ENCODE results near the gene ARHGAP28.

DNA sequence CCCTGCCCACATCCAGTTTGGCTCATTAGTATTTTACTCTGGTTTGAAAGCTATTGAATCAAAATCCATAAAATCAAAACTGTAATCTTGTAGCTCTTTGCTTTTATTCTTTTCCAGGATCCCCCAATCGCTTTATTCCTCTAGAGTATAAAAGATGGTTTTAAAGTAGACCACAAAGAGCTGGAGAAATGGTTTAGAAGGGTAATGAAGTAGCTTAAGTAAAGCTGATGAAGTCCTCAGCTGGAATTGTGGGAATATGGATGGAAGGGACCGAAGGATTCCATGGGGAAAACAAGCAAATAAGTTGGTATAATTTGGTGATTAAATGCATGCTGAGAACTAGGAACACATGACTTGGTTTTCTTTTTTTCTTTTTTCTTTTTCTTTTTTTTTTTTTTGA, 12.3 kb downstream of the ARHGAP28 start:
- TF ChIP-seq, protein P1, sequence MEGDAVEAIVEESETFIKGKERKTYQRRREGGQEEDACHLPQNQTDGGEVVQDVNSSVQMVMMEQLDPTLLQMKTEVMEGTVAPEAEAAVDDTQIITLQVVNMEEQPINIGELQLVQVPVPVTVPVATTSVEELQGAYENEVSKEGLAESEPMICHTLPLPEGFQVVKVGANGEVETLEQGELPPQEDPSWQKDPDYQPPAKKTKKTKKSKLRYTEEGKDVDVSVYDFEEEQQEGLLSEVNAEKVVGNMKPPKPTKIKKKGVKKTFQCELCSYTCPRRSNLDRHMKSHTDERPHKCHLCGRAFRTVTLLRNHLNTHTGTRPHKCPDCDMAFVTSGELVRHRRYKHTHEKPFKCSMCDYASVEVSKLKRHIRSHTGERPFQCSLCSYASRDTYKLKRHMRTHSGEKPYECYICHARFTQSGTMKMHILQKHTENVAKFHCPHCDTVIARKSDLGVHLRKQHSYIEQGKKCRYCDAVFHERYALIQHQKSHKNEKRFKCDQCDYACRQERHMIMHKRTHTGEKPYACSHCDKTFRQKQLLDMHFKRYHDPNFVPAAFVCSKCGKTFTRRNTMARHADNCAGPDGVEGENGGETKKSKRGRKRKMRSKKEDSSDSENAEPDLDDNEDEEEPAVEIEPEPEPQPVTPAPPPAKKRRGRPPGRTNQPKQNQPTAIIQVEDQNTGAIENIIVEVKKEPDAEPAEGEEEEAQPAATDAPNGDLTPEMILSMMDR (IDR thresholded peaks at IDR 0.05): no peak
- TF ChIP-seq POLR2A (IDR thresholded peaks at IDR 0.05): no peak

Data from adrenal gland (tissue), 5 donors.